Epithelial cell of prostate (primary cell): ENCODE data around the gene IBA57.
"Not testable (repeated sequence)": the region's sequence is repeated elsewhere in the genome, so short reads cannot be mapped to it uniquely, and the experiment has no call there.

Source experiments
- DNase-seq: peaks from one replicate; pipeline ENCODE4 v3.0.0-alpha.2; 2011; ENCODE audit warnings: low read depth, low spot score
- H3K27ac ChIP-seq: fragments of 450-650 bp; 2 replicates; pipeline ENCODE4 v1.5.1; 2017; ENCODE audit warnings: mild to moderate bottlenecking

IBA57 gene

DNA sequence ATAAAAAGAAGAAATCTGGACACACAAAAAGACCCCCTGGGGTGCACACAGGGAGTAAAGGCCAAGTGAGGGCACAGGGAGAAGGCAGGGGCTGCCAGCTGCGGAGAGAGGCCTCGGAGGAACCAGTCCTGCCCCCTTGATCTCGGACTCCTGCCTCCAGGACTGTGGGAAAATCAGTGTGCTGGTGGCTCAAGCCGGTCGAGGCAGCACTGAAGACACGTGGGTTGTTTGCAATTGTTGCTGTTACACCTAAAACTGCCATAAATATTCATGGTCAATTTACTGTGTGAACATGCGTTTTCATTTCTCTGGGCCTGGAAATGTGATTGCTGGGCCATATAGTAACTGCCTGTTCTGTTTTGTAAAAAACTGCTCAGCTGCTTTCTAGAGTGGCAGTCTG lies 18.5 kb downstream of the IBA57 start:
- DNase-seq, result no peak
- H3K27ac ChIP-seq, result no peak overlapping the region

DNA sequence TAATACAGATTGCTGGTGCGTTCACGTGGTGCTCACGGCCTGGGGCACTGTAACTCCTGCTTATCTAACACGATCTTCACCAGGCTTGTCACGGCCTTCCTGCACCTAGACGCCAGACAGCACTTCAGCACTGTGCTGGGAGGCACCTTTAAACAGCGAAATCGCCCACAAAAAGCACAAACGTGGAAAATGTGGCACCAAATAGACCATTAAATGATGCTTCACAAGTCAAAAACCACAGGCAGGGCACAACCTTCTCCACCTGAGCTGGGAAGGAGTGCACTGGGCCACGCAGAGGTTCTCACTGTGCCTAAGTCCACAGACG lies 20.0 kb downstream of the IBA57 start:
- H3K27ac ChIP-seq, result no peak overlapping the region
- DNase-seq, result no peak

DNA sequence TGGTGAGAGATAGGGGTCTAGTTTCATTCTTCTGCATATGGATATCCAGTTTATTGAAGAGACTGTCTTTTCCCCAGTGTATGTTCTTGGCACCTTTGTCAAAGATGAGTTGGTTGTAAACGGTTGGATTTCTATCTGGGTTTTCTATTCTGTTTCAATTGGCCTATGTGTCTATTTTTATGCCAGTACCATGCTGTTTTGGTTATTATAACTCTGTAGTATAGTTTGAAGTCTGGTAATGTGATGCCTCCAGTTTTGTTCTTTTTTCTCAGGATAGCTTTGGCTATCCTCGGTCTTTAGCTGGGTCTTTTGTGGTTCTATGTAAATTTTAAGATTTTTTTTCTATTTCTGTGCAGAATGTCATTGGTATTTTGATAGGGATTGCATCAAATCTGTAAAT lies 22.6 kb downstream of the IBA57 start:
- H3K27ac ChIP-seq, DNase-seq: not testable (repeated sequence)

DNA sequence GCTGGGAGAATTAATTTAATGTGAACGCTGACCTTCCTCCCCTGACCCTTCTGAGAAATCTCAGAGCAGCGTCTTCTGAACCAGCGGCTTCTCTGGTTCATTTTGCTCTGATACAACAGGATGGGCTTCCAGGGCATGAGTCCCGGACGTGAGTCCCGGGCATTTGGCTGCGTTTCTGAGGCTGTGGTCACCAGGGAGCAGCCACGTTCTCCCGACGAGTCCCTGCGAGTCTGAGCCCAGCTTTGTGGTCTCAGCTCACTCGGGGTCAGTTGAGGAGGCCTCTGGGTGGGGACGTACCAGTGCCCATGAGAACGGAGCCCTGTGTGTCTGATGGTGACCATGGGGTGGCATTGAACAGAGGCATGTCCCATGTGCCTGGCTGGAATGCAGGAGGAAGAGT lies 24.6 kb downstream of the IBA57 start:
- DNase-seq, result no peak
- H3K27ac ChIP-seq, result no peak overlapping the region

DNA sequence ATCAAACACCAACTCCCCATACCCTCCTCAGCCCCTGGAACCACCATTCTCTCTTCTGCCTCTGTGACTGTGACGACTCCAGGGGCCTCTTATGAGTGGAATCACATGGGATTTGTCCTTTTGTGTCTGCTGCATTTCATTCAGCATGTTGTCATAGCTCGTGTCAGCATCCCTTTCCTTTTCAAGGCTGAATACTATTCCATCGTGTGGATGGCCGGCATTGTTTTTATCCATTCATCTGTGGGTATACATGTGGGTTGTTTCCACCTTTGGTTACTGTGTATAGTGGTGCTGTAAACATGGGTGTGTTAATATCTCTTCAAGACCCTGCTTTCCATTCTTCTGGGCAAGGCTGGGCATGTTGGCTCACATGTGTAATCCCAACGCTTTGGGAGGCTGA lies 25.2 kb downstream of the IBA57 start:
- H3K27ac ChIP-seq, result no peak overlapping the region
- DNase-seq, result no peak

DNA sequence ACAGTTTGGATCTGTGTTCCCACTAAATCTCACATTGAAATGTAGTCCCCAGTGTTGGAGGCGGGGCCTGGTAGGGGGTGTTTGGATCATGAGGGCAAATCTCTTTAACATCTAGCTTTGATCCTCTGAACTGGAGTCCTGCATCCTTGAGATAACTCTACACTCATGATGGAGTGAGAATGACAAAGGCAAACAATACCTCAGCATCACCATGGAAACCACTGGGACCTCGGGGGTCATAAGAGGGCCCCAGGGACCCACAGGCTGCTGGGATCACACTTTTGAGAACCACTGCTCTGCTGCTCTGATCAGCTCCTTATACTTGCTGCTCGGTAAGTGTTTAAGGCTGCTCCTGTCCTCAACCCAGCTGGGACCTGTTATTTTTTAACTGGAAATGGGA lies 28.8 kb downstream of the IBA57 start:
- no peak overlapping the region for H3K27ac ChIP-seq
- no peak for DNase-seq

DNA sequence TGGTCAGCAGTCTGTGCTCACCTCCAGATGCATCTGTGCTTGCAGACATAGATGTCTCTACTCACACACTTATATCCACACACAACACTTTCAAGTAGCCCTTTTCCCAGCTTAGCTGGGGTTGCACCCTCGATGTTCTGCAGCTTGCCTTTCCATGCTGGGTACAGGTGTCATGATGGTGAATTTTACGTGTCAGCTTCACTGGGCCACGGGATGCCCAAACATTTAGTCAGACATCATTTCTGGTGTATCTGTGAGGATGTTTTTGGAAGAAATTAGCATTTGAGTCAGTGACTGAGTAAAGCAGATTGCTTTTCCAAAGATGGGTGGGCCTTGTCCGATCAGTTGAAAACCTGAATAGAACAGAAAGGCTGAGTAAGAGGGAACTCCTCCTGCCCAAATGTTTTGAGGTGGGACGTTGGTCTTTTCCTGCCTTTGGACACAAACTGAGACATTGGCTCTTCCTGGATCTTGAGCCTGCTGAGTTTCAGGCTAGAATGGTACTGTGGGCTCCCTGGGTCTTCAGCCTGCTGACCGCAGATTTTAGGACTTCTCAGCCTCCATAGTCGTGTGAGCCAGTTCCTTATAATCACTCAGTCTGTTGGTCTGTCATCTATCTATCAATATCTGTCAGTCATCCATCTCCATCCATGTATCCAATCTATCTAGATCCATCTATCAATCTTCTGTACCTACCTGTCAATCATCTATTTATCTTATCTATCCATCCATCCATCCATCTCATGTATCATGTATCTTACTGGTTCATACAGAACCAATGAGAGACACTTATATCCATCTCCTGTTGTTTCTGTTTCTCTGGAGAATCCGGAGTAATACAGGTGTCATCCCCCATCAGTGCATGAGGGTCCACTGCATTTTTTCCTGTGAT lies 29.6 kb downstream of the IBA57 start:
- no peak overlapping the region for H3K27ac ChIP-seq
- DNase-seq, result no peak

DNA sequence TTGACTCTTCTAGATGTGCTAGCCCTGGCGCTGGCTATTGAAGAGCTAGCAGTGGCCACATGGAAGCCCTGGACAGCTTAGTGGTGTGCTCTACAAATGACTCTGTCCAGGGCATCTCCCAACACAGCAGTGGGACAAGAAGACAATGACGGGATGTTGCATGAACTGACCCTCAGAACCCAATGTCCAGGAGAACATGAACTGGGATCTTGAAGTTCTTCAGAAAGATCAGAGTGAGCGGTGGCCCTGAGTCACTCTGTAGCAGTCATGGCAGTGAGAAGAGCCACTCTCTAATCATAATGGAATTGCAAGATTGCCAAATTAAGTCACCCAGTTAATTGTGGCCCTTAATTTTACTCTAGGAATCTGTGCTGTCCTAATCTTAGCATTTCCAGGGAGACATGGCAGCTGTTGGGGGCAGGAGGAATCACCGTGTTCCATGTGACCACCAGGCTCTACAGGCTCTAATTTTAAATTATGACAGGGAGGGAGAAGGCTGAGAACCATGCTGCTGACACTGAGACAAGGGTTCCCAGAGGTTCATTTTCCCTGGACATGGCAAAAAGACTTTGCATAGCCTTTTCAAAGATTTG lies 32.0 kb downstream of the IBA57 start:
- no peak overlapping the region for H3K27ac ChIP-seq
- no peak for DNase-seq

DNA sequence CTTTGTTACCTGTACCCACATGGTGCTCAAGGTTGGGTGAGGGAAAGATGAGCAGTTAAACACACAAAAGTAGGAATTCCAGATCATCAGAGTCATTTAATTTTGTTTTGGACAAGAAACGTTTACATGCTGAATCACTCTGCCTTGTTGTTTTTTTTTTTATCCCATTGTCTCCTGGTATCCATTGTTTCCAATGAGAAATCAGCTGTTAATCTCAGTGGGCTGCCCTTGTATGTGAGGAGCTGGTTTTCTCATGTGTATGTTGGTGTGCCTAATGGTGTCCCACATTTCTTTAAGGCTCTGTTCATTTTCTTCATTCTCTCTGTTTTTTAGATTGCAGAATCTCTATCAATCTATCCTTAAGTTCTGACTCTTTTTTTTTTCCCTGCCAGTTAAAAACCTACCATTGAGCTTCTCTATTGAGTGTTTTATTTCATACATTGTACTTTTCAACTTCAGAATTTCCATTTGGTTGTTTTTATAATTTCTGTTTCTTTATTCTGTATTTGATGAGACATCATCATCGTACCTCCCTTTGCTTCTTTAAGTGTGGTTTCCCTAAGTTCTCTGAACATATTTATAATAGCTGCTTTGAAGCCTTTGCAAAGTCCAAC lies 33.5 kb downstream of the IBA57 start:
- no peak overlapping the region for H3K27ac ChIP-seq
- no peak for DNase-seq

DNA sequence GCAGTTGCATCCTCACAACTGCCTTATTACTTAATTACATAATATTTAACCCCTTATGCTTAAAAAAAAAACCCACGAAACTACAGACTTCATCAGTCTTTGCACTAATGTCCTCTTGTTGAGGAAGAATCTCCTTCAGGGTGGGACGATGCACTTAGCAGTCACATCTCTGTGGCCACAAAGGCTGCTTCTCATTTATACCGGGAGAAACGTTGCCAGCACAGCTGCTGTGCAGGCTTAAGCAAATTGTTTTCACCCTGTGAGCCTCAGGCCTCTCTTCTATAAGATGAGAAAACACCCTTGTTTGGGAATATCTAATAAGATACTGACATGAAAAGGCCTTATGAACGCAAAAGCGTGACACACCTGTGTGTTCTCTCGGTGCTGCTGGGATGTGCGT lies 39.4 kb downstream of the IBA57 start:
- no peak for DNase-seq

DNA sequence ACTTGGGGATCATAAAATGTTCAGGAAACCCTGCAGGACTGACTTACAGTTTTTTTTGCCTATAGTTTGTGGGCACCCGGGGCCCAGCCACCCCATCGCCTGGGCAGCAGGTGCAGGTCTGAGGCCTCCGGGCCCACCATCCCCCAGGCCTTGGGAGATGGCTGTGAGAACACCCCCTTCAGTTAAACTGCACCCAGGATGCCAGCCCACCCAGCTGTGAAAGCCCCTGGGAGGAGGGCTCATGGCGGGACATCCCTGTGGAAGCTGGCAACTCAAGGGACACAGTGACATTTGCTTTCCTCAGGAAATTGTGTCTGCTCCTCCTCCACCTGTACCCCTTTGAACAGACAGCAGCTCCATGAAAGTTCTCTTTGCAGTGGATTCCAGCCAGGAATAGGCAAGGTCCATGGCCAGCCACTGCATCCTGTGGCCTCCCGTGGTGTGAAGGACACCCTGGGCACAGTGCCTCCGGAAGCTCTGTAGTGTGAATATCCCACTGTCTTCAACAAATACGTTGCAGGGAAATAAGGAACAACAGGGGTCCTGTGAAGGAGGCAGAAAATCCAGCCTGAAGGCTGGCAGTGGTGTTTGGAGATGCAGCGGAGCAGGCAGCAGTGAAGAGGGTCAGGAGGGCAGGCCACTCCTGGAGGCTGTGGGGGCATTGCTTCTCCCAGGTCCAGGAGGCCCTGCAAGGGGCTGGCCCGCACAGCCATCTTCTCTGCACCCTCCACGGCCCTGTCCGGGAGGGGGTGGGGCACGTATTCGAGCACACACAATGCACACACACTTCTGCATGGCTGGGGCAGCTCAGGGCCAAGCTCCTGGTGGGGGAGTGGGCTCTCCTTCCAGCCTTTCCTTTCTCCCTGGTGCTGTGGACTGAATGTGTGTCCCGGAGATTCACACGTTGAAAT lies 40.2 kb downstream of the IBA57 start:
- no peak for DNase-seq
- H3K27ac ChIP-seq, result no peak overlapping the region

More for the DNA sequence above, 39.4 kb downstream of the IBA57 start:
- no peak overlapping the region for H3K27ac ChIP-seq

DNA sequence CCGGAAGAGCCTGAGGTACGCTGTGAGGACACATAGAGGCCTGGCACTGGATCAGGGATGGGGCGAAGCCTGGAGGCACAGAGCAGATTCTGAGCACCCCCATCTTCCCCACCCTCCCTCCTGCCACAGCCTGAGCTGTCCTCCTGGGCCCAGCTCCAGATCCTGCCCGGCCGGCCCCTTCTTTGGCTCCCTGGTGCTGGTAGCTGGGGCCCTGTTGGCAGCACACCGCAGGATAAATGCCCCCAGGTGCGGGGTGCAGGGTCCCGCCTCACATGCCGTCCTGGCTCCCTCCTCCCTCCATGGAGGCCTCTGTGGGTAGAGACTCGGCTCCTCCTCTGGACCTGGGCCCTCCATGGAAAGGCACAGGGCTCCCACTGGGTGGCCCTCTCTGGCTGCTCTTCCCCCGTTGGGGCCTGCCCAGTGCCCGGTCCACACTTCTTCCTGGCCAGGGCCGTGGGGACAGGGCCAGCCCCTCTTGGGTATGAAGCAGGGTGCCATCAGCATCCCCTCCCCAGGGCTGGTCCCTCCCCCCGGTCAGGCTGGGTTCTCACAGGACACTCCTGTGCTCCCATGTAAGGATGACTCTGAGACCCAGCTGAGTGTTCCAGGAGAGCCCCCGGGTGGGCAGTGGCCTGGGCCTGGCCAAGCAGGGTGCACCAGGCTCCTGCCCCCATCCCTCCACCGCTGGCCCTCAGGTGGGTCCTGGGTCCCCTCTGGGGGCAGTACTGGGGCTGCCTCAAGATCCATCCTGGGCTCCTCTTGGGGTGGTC lies 41.2 kb downstream of the IBA57 start:
- DNase-seq, result no peak
- H3K27ac ChIP-seq, result no peak overlapping the region

DNA sequence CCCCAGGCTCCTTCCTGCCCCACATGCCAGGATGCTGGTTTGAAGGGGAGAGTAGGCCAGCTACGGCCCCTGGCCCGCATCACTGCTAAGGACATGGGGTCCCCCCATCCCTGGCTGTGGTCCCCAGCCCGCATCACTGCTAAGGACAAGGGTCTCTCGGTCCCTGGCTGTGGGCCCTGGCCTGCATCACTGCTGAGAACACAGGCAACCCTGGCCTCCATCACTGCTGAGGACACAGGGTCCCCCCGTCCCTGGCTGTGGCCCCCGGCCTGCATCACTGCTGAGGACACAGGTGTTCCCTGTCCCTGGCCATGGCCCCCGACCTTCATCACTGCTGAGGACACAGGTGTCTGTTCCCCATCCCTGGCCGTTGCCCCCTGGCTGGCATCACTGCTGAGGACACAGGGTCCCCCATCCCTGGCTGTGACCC lies 41.8 kb downstream of the IBA57 start:
- H3K27ac ChIP-seq, result no peak overlapping the region
- no peak for DNase-seq

DNA sequence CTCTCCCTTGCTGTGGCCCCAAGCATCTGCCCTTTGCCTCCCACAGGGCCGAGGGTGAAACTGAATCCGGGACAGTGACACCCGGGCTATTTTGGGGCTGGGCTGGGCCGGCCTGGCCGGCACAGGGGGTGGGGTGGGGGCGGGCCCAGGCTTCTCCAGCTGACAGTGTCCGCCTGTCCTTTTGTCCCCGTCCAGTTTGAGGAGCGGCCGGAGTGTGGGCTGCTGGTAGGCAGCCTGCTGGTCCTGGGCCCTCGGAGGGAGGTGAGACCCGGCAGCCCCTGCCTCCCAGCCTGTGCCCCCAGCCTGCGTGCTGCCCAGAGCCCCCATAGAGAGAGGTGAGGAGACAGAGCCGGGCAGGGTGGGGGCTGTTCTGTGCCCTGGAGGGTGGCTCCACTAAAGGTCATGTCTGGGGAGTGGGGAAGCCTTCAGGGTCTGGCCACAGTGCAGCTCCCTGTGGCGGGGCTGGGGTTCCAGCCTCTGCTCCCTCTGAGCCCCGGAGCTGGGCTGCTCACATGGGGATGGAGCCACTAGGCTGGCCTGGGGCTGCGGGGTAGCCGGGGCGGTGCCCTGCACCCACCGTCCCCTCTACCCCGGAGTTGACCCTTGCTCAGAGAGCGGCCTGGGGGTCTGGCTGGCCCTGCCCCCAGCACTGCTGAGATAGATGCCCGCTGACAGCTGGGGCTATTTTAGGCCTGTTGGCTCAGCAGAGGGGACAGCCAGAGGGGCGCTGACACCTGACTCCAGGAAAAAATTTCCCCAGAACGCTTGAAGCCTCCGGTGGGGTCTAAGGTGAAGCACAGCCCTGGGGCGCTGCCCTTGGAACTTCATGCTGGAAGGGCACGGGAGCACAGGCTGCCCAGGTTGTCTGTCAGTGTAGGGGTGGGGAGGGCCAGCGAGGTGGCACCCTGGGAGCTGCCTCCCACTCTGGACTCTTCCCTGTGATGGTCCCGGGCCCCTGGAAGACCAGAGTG lies 42.5 kb downstream of the IBA57 start, which contains the start of gene OBSCN:
OBSCN (plus strand) TSS at position 194 of the 971 bp plus-strand sequence. CDS start 3,740 bp downstream, outside the sequence.
- no peak for DNase-seq

DNA sequence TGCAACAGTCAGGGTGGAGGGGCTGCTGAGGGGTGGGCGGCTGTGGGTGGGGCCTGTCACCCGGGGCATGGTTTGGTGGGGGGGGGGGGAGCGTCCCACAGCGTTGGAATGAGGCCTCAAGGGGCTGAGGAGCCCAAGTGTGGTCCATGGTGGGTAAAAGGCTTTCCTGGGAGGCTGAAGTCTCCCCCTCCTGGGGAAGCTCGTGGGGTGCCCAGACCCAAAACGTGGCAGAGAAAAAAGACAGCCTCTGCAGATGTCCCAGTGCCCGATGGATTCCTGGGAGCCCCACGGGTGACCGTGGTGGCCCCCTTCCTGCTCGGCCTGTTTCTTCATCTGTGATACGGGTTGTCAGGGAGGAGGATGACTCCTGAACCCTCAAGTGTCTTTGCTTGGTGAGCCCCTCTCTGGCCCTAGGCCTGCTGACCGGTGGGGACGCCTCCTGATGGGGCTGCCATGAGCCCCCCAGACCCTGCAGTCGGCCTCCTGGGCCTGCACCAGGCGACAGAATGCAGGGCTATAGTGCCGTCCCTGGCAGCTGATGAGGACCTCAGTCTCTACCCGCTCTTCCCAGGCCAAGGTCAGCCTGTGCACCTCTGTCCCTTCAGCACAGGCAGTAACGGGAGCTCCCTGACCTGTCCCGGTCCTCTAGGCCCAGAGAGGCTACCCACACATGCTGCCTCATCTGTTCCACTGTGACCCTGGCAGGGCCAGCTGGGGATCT lies 43.4 kb downstream of the IBA57 start:
- no peak for DNase-seq
- H3K27ac ChIP-seq, result no peak overlapping the region

More for the DNA sequence above, 42.5 kb downstream of the IBA57 start, which contains the start of gene OBSCN:
- H3K27ac ChIP-seq, result no peak within 1 kb of the TSS

DNA sequence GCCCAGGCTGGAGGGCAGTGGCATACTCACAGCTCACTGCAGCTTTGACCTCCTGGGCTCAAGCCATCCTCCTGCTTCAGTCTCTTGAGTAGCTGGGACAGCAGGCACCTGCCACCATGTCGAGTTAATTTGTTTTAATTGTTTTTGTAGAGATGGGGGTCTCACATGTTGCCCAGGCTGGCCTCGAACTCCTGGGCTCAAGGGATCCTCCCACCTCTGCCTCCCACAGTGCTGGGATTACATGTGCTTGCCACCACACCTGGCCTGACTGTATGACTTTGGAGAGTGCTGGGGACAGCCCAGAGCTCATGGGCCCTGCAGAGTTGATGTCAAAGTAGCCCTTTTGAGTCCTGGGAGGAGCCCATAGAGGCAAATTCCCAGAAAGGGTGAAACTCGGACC lies 44.1 kb downstream of the IBA57 start:
- no peak overlapping the region for H3K27ac ChIP-seq
- DNase-seq, result no peak

DNA sequence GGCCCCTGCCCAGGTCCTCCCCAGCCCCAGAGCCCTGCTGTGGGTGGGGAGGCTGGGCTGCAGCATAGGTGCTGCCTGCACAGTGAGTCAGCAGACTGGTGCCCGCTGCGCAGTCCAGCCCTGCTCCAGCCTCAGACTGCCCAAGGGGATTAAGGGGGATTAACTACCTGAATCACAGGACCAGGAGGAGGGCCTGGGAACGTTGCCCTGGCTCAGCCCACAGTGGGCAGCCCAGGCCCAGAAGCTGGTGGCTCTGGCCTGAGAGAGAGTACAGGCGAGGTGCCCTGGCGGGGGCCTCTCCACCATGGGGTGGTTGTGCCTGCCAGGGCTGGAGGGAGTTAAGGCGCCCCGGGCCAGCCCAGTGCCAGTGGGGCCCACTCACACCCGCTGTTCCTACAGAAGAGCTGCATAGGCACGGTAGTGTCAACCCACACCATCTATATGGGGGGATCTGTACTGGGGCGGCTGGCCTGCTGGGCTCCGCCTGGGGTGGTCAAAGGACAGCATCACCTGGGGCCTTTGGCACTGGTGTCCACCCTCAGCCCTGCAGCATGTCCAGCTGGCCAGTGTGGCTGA lies 44.6 kb downstream of the IBA57 start:
- H3K27ac ChIP-seq, result no peak overlapping the region
- peak; percentile 52 for DNase-seq
